Skeletal muscle satellite cell (primary cell): ENCODE measurements around the gene RAP2A.
A peak's percentile ranks its signal among the peaks of the same experiment; 100 is the strongest.

Experiments
- H3K27me3 ChIP-seq: 2 replicates; pipeline ENCODE4 v1.7.0; 2013; ENCODE audit warnings: low read length; ENCODE audit not compliant: control insufficient read depth, insufficient read depth
- H3K36me3 ChIP-seq: 2 replicates; pipeline ENCODE4 v1.7.0; 2013; ENCODE audit warnings: mild to moderate bottlenecking, control low read depth, low read length; ENCODE audit not compliant: insufficient read depth
- H3K4me1 ChIP-seq: 2 replicates; pipeline ENCODE4 v1.7.0; 2013; ENCODE audit warnings: low read length; ENCODE audit not compliant: control insufficient read depth, insufficient read depth
- H3K4me2 ChIP-seq: 2 replicates; pipeline ENCODE4 v1.7.0; 2013; ENCODE audit warnings: mild to moderate bottlenecking, low read length
- H3K4me3 ChIP-seq: 2 replicates; pipeline ENCODE4 v1.7.0; 2013; ENCODE audit warnings: low read length
- H3K9ac ChIP-seq: 2 replicates; pipeline ENCODE4 v1.7.0; 2013; ENCODE audit warnings: mild to moderate bottlenecking, low read depth, low read length, moderate library complexity
- H3K9me3 ChIP-seq: replicated peaks from 2 replicates; pipeline ENCODE4 v1.7.0; 2013; ENCODE audit warnings: mild to moderate bottlenecking, control low read depth, low read length

Gene RAP2A

GRCh38 chr13:97435794-97436193 lies 1.8 kb downstream of the RAP2A start:
- peak overlapping the region; percentile 82 for H3K9ac ChIP-seq
- no peaks in the 10 kb centered on the region for H3K9me3 ChIP-seq
- peak overlapping the region; percentile 93 for H3K4me3 ChIP-seq

GRCh38 chr13:97436845-97437244 lies 2.9 kb downstream of the RAP2A start:
- Histone ChIP-seq H3K36me3 (peaks cover 12% of the 10 kb centered on the region), H3K9ac (no peak overlapping the region), H3K27me3 (no peaks in the 10 kb centered on the region), H3K4me1 (peaks cover 12% of the 10 kb centered on the region), H3K4me2 (peak overlapping the region; percentile 83), H3K9me3 (no peaks in the 10 kb centered on the region), H3K4me3 (peak overlapping the region; percentile 93)

More at GRCh38 chr13:97435794-97436193, 1.8 kb downstream of the RAP2A start:
- H3K27me3 ChIP-seq: no peaks in the 10 kb centered on the region
- H3K4me2 ChIP-seq: peak overlapping the region; percentile 83
- H3K36me3 ChIP-seq: peaks cover 12% of the 10 kb centered on the region
- H3K4me1 ChIP-seq: peaks cover 16% of the 10 kb centered on the region

- H3K9ac ChIP-seq: no peak overlapping the region
- H3K4me1 ChIP-seq: peaks cover 11% of the 10 kb centered on the region
- no peak overlapping the region for H3K4me3 ChIP-seq
- H3K36me3 ChIP-seq: peaks cover 12% of the 10 kb centered on the region
- H3K27me3 ChIP-seq: no peaks in the 10 kb centered on the region
- H3K4me2 ChIP-seq: no peak overlapping the region
- H3K9me3 ChIP-seq: no peaks in the 10 kb centered on the region
Measured at GRCh38 chr13:97437729-97438128, 3.8 kb downstream of the RAP2A start.

GRCh38 chr13:97438856-97439595 lies 5.1 kb downstream of the RAP2A start:
- Histone ChIP-seq H3K4me1 (peaks cover 11% of the 10 kb centered on the region), H3K4me3 (no peak overlapping the region), H3K27me3 (no peaks in the 10 kb centered on the region)

GRCh38 chr13:97440598-97441170 lies 6.7 kb downstream of the RAP2A start:
- Histone ChIP-seq H3K27me3 (no peaks in the 10 kb centered on the region), H3K36me3 (peaks cover 12% of the 10 kb centered on the region), H3K4me3 (no peak overlapping the region), H3K4me1 (peaks cover 11% of the 10 kb centered on the region), H3K4me2 (no peak overlapping the region), H3K9me3 (no peaks in the 10 kb centered on the region), H3K9ac (no peak overlapping the region)

More at GRCh38 chr13:97438856-97439595, 5.1 kb downstream of the RAP2A start:
- peaks cover 12% of the 10 kb centered on the region for H3K36me3 ChIP-seq
- no peak overlapping the region for H3K9ac ChIP-seq
- H3K4me2 ChIP-seq: no peak overlapping the region
- H3K9me3 ChIP-seq: no peaks in the 10 kb centered on the region

GRCh38 chr13:97441368-97441767 lies 7.4 kb downstream of the RAP2A start:
- H3K4me3 ChIP-seq: no peak overlapping the region
- no peaks in the 10 kb centered on the region for H3K27me3 ChIP-seq
- no peak overlapping the region for H3K9ac ChIP-seq
- H3K36me3 ChIP-seq: peaks cover 12% of the 10 kb centered on the region
- H3K4me1 ChIP-seq: peaks cover 6% of the 10 kb centered on the region
- H3K9me3 ChIP-seq: no peaks in the 10 kb centered on the region
- no peak overlapping the region for H3K4me2 ChIP-seq

- peaks cover 4% of the 10 kb centered on the region for H3K36me3 ChIP-seq
- H3K4me2 ChIP-seq: no peak overlapping the region
- no peaks in the 10 kb centered on the region for H3K9me3 ChIP-seq
Measured at GRCh38 chr13:97445522-97446187, 11.7 kb downstream of the RAP2A start.

GRCh38 chr13:97446448-97446847 lies 12.5 kb downstream of the RAP2A start:
- Histone ChIP-seq H3K4me3 (no peak overlapping the region), H3K9me3 (no peaks in the 10 kb centered on the region), H3K4me2 (no peak overlapping the region), H3K27me3 (no peaks in the 10 kb centered on the region), H3K4me1 (no peaks in the 10 kb centered on the region), H3K36me3 (peaks cover 4% of the 10 kb centered on the region), H3K9ac (no peak overlapping the region)

More at GRCh38 chr13:97445522-97446187, 11.7 kb downstream of the RAP2A start:
- Histone ChIP-seq H3K4me1 (no peaks in the 10 kb centered on the region), H3K9ac (no peak overlapping the region), H3K4me3 (no peak overlapping the region), H3K27me3 (no peaks in the 10 kb centered on the region)

- no peak overlapping the region for H3K4me3 ChIP-seq
- no peaks in the 10 kb centered on the region for H3K4me1 ChIP-seq
- no peak overlapping the region for H3K4me2 ChIP-seq
- H3K36me3 ChIP-seq: peaks cover 4% of the 10 kb centered on the region
- H3K9me3 ChIP-seq: no peaks in the 10 kb centered on the region
- no peaks in the 10 kb centered on the region for H3K27me3 ChIP-seq
- no peak overlapping the region for H3K9ac ChIP-seq
Measured at GRCh38 chr13:97448503-97449251, 14.7 kb downstream of the RAP2A start.

- no peak overlapping the region for H3K4me3 ChIP-seq
- H3K9me3 ChIP-seq: no peaks in the 10 kb centered on the region
- H3K4me2 ChIP-seq: no peak overlapping the region
- no peaks in the 10 kb centered on the region for H3K36me3 ChIP-seq
- no peak overlapping the region for H3K9ac ChIP-seq
- H3K27me3 ChIP-seq: no peaks in the 10 kb centered on the region
- H3K4me1 ChIP-seq: no peaks in the 10 kb centered on the region
Measured at GRCh38 chr13:97454699-97455098, 20.7 kb downstream of the RAP2A start.

GRCh38 chr13:97456047-97456446 lies 22.1 kb downstream of the RAP2A start:
- H3K4me2 ChIP-seq: no peak overlapping the region
- H3K9ac ChIP-seq: no peak overlapping the region
- no peaks in the 10 kb centered on the region for H3K9me3 ChIP-seq
- no peaks in the 10 kb centered on the region for H3K4me1 ChIP-seq
- no peaks in the 10 kb centered on the region for H3K27me3 ChIP-seq
- H3K4me3 ChIP-seq: no peak overlapping the region
- H3K36me3 ChIP-seq: no peaks in the 10 kb centered on the region
